ENCODE measurements around the gene CLMP.

CLMP gene

GRCh38 chr11:123122341-123122740, 72.7 kb downstream of the CLMP start:
- H3K27ac ChIP-seq (replicated peaks) = no peak overlapping the region
- no peaks in the 10 kb centered on the region for H3K27me3 ChIP-seq (ENCODE audit: insufficient read depth, poor library complexity, severe bottlenecking)
- DNase-seq (ENCODE audit: low read depth in 1 of 2, low spot score in 1 of 2) = no peak
- TF ChIP-seq, protein P1, sequence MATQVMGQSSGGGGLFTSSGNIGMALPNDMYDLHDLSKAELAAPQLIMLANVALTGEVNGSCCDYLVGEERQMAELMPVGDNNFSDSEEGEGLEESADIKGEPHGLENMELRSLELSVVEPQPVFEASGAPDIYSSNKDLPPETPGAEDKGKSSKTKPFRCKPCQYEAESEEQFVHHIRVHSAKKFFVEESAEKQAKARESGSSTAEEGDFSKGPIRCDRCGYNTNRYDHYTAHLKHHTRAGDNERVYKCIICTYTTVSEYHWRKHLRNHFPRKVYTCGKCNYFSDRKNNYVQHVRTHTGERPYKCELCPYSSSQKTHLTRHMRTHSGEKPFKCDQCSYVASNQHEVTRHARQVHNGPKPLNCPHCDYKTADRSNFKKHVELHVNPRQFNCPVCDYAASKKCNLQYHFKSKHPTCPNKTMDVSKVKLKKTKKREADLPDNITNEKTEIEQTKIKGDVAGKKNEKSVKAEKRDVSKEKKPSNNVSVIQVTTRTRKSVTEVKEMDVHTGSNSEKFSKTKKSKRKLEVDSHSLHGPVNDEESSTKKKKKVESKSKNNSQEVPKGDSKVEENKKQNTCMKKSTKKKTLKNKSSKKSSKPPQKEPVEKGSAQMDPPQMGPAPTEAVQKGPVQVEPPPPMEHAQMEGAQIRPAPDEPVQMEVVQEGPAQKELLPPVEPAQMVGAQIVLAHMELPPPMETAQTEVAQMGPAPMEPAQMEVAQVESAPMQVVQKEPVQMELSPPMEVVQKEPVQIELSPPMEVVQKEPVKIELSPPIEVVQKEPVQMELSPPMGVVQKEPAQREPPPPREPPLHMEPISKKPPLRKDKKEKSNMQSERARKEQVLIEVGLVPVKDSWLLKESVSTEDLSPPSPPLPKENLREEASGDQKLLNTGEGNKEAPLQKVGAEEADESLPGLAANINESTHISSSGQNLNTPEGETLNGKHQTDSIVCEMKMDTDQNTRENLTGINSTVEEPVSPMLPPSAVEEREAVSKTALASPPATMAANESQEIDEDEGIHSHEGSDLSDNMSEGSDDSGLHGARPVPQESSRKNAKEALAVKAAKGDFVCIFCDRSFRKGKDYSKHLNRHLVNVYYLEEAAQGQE (IDR thresholded peaks at IDR 0.05; ENCODE audit: insufficient replicate concordance, low read depth) = no peak
- TF ChIP-seq, protein P2, sequence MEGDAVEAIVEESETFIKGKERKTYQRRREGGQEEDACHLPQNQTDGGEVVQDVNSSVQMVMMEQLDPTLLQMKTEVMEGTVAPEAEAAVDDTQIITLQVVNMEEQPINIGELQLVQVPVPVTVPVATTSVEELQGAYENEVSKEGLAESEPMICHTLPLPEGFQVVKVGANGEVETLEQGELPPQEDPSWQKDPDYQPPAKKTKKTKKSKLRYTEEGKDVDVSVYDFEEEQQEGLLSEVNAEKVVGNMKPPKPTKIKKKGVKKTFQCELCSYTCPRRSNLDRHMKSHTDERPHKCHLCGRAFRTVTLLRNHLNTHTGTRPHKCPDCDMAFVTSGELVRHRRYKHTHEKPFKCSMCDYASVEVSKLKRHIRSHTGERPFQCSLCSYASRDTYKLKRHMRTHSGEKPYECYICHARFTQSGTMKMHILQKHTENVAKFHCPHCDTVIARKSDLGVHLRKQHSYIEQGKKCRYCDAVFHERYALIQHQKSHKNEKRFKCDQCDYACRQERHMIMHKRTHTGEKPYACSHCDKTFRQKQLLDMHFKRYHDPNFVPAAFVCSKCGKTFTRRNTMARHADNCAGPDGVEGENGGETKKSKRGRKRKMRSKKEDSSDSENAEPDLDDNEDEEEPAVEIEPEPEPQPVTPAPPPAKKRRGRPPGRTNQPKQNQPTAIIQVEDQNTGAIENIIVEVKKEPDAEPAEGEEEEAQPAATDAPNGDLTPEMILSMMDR (IDR thresholded peaks at IDR 0.05; ENCODE audit: insufficient read depth, low read length) = no peak
- TF ChIP-seq POLR2AphosphoS5 (IDR thresholded peaks at IDR 0.05; ENCODE audit: low read depth) (no peak), SPI1 (IDR thresholded peaks at IDR 0.05; ENCODE audit: borderline replicate concordance, low read depth) (no peak), GABPA (IDR thresholded peaks at IDR 0.05; ENCODE audit: low read depth) (no peak)
- H3K4me3 ChIP-seq (replicated peaks; ENCODE audit: insufficient read depth, low read length) = no peak overlapping the region

DNA sequence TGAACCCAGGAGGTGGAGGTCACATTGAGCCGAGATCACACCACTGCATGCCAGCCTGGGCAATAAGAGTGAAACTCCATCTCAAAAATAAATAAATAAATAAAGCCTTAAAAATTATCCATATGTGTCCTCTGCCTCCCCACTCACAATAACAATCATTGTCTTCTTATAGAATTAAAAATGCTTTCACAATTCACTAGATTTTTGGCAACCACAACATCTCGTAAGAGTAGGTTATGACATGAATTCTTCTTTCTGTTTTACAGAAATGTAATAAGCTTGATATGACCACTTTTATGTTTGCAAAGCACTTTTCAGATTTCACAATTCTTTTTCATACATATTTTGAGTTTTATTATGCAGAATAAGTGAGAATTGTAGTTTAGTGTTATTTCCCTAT, 78.6 kb downstream of the CLMP start:
- Histone ChIP-seq H3K4me3 (replicated peaks; ENCODE audit: insufficient read depth, low read length) (no peak overlapping the region), H3K27me3 (ENCODE audit: insufficient read depth, poor library complexity, severe bottlenecking) (no peaks in the 10 kb centered on the region), H3K27ac (replicated peaks) (no peak overlapping the region)
- DNase-seq (ENCODE audit: low read depth in 1 of 2, low spot score in 1 of 2) = no peak
- TF ChIP-seq GABPA (IDR thresholded peaks at IDR 0.05; ENCODE audit: low read depth) (no peak), SPI1 (IDR thresholded peaks at IDR 0.05; ENCODE audit: borderline replicate concordance, low read depth) (no peak)
- TF ChIP-seq, protein P1 (IDR thresholded peaks at IDR 0.05; ENCODE audit: insufficient replicate concordance, low read depth) = no peak
- TF ChIP-seq, protein P2 (IDR thresholded peaks at IDR 0.05; ENCODE audit: insufficient read depth, low read length) = no peak

- Histone ChIP-seq H3K27ac (replicated peaks) (no peak overlapping the region), H3K4me3 (replicated peaks; ENCODE audit: insufficient read depth, low read length) (no peak overlapping the region), H3K27me3 (ENCODE audit: insufficient read depth, poor library complexity, severe bottlenecking) (no peaks in the 10 kb centered on the region)
- TF ChIP-seq, protein P2 (IDR thresholded peaks at IDR 0.05; ENCODE audit: insufficient read depth, low read length) = peak; percentile 52
- TF ChIP-seq, protein P1 (IDR thresholded peaks at IDR 0.05; ENCODE audit: insufficient replicate concordance, low read depth) = no peak
- no peak for TF ChIP-seq POLR2AphosphoS5 (IDR thresholded peaks at IDR 0.05; ENCODE audit: low read depth)
- peak; percentile 8 to 11 for DNase-seq (ENCODE audit: low read depth in 1 of 2, low spot score in 1 of 2)
Observed at GRCh38 chr11:123111465-123111864, 83.6 kb downstream of the CLMP start.
